HG03095 (cell line): ENCODE results near the gene WDR31.
"Not testable (repeated sequence)": the region's sequence is repeated elsewhere in the genome, so short reads cannot be mapped to it uniquely, and the experiment has no call there.

Experiments
- ATAC-seq: cut with Tn5 transposase; IDR thresholded peaks from one replicate; pipeline ENCODE4 v1.9.1; 2021; ENCODE audit warnings: moderate library complexity; ENCODE audit not compliant: unreplicated experiment

The WDR31 gene

GRCh38 chr9:113340011-113340699, at the start of gene WDR31:
Gene WDR31, minus strand, starts transcription at chr9:113340275. Its CDS starts 8,253 bp downstream, at chr9:113332022.
- peak; percentile 98 for ATAC-seq

- no peak for ATAC-seq
Measured at GRCh38 chr9:113389451-113389850, 49.4 kb upstream of the WDR31 start.

- ATAC-seq: no peak
Measured at GRCh38 chr9:113388833-113389232, 48.8 kb upstream of the WDR31 start.

GRCh38 chr9:113387560-113388230, 47.6 kb upstream of the WDR31 start:
- ATAC-seq: no peak

GRCh38 chr9:113386571-113387393, 46.7 kb upstream of the WDR31 start:
- ATAC-seq: no peak

- ATAC-seq: no peak
Measured at GRCh38 chr9:113381909-113382411, 41.9 kb upstream of the WDR31 start.

GRCh38 chr9:113381441-113381840, 41.4 kb upstream of the WDR31 start:
- not testable (repeated sequence) for ATAC-seq

GRCh38 chr9:113380869-113381378, 40.8 kb upstream of the WDR31 start:
- peak; percentile 68 for ATAC-seq

GRCh38 chr9:113379829-113380210, 39.7 kb upstream of the WDR31 start:
- ATAC-seq: not testable (repeated sequence)

GRCh38 chr9:113379094-113379828, 39.2 kb upstream of the WDR31 start:
- ATAC-seq: not testable (repeated sequence)

- ATAC-seq: peak; percentile 59
Measured at GRCh38 chr9:113376634-113377567, 36.8 kb upstream of the WDR31 start, which contains the start of gene HDHD3. Gene HDHD3, minus strand, starts transcription at chr9:113376986. Its CDS starts 2,632 bp downstream, at chr9:113374354.

GRCh38 chr9:113375057-113376023, 35.3 kb upstream of the WDR31 start:
- no peak for ATAC-seq

- no peak for ATAC-seq
Measured at GRCh38 chr9:113373676-113374392, 33.8 kb upstream of the WDR31 start.

GRCh38 chr9:113373256-113373655, 33.2 kb upstream of the WDR31 start:
- ATAC-seq: no peak

- no peak for ATAC-seq
Measured at GRCh38 chr9:113372059-113372458, 32.0 kb upstream of the WDR31 start.

GRCh38 chr9:113370806-113371325, 30.8 kb upstream of the WDR31 start:
- no peak for ATAC-seq

- ATAC-seq: no peak
Measured at GRCh38 chr9:113369855-113370140, 29.7 kb upstream of the WDR31 start.
